Fibroblast of lung (primary cell): ENCODE data around the gene PKNOX2. TPM values are rescaled to one million over a fixed set of nuclear protein-coding genes. Genes with fewer than 3 reads are reported as not detected.

Source experiments
- DNase-seq, 2 donors: peaks; one replicate each; pipeline versions ENCODE4 v3.0.0 to v3.0.0-alpha.2; 2010; ENCODE audit warnings: low read depth in 2 of 2
- H2AFZ ChIP-seq: 2 replicates; pipeline ENCODE4 v1.5.1; 2012; ENCODE audit warnings: low read length, control low read depth, inconsistent platforms
- H3K27ac ChIP-seq: 2 replicates; pipeline ENCODE4 v1.5.1; 2011; ENCODE audit warnings: low read length, control low read depth; ENCODE audit not compliant: insufficient read depth
- H3K27me3 ChIP-seq: 2 replicates; pipeline ENCODE4 v1.5.1; 2011; ENCODE audit warnings: mild to moderate bottlenecking, low read length; ENCODE audit not compliant: control insufficient read depth, insufficient read depth
- H3K36me3 ChIP-seq: 2 replicates; pipeline ENCODE4 v1.5.1; 2011; ENCODE audit warnings: low read length; ENCODE audit not compliant: control insufficient read depth, insufficient read depth
- H3K4me1 ChIP-seq: 2 replicates; pipeline ENCODE4 v1.5.1; 2011; ENCODE audit warnings: low read length; ENCODE audit not compliant: control insufficient read depth, insufficient read depth; ENCODE audit errors: extremely low read depth
- H3K4me2 ChIP-seq: 2 replicates; pipeline ENCODE4 v1.5.1; 2011; ENCODE audit warnings: low read length, control low read depth; ENCODE audit not compliant: insufficient read depth; ENCODE audit errors: extremely low read depth
- H3K4me3 ChIP-seq, 4 experiments: fragments of 200-600 bp in 1 of 4; sonication (generic) in 1 of 4; replicated peaks in 1 of 4; 2 replicates each; pipeline ENCODE4 v1.5.1; 2011 to 2016; ENCODE audit warnings: low read length in 4 of 4, low read depth in 3 of 4, mild to moderate bottlenecking in 3 of 4, control low read depth in 2 of 4, inconsistent platforms in 1 of 4, mixed read lengths in 1 of 4; ENCODE audit not compliant: insufficient read depth in 1 of 4; ENCODE audit errors: control extremely low read depth in 1 of 4
- H3K79me2 ChIP-seq: 2 replicates; pipeline ENCODE4 v1.5.1; 2012; ENCODE audit warnings: mild to moderate bottlenecking, low read length, inconsistent platforms; ENCODE audit not compliant: control insufficient read depth, insufficient read depth
- H3K9ac ChIP-seq: 2 replicates; pipeline ENCODE4 v1.5.1; 2011; ENCODE audit warnings: mild to moderate bottlenecking, low read length, control low read depth; ENCODE audit not compliant: insufficient read depth
- H3K9me3 ChIP-seq: 2 replicates; pipeline ENCODE4 v1.5.1; 2012; ENCODE audit warnings: low read depth, low read length; ENCODE audit not compliant: control insufficient read depth, insufficient read depth
- H4K20me1 ChIP-seq: 2 replicates; pipeline ENCODE4 v1.5.1; 2011; ENCODE audit warnings: low read length; ENCODE audit not compliant: control insufficient read depth, insufficient read depth; ENCODE audit errors: extremely low read depth
- EZH2 ChIP-seq: IDR thresholded peaks from 2 replicates; pipeline ENCODE4 v1.5.1; 2012; ENCODE audit warnings: low read length, control low read depth, mild to moderate bottlenecking; ENCODE audit errors: missing control alignments
- polyA plus RNA-seq, 2 donors: library from polyadenylated mRNA; depleted of rRNA in 1 of 2; stranded (reverse) in 1 of 2; unstranded in 1 of 2; fragments of >200 nt; gene quantifications; 2 replicates each; pipeline ENCODE4 v1.2.1, GENCODE V29; 2011 to 2012; ENCODE audit warnings: missing spikeins in 1 of 2
- total RNA-seq: library from RNA; depleted of rRNA; stranded (reverse); fragments of >200 nt; gene quantifications from 2 replicates; pipeline ENCODE4 v1.2.1, GENCODE V29; 2014
- TF ChIP-seq, protein P1 (sequence below), 2 donors: IDR thresholded peaks in 1 of 2; conservative IDR thresholded peaks in 1 of 2; 1 replicate in 1 of 2; 2 replicates in 1 of 2; pipeline ENCODE4 v1.5.1; 2011 to 2012; ENCODE audit warnings: low read length in 2 of 2, control low read depth in 1 of 2, inconsistent platforms in 1 of 2, low read depth in 1 of 2, mild to moderate bottlenecking in 1 of 2

Gene PKNOX2
- total and polyA plus RNA-seq, 2 donors (not counting 1 experiment from before 2014, with no cell fraction given) = 0.33 to 2.2 TPM

DNA sequence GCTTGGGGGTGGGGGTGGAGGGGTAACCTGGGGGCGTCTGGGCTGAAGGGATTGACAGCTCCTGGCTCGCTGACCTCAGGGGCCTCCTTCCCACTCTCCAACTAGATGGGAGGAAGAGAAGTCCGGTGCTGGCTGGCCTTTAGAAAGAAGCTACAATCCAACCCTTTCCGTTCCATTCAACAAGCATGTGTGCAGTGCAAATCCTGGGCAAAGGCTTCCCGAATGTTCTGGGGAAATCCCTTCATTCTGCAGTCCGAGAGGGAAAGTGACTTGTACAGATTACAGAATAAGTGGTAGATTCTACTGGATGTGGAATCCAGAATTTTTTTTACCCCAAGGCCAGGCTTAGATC, 181.6 kb downstream of the PKNOX2 start:
- Histone ChIP-seq H3K79me2 (no peaks in the 10 kb centered on the region), H3K4me1 (peaks cover 2% of the 10 kb centered on the region), H2AFZ (no peak overlapping the region), H4K20me1 (no peaks in the 10 kb centered on the region), H3K36me3 (no peaks in the 10 kb centered on the region), H3K27me3 (peaks cover 11% of the 10 kb centered on the region), H3K4me2 (no peak overlapping the region), H3K9me3 (no peaks in the 10 kb centered on the region), H3K27ac (no peak overlapping the region), H3K4me3 (no peak overlapping the region), H3K9ac (no peak overlapping the region)
- DNase-seq = no peak
- TF ChIP-seq, protein P1, sequence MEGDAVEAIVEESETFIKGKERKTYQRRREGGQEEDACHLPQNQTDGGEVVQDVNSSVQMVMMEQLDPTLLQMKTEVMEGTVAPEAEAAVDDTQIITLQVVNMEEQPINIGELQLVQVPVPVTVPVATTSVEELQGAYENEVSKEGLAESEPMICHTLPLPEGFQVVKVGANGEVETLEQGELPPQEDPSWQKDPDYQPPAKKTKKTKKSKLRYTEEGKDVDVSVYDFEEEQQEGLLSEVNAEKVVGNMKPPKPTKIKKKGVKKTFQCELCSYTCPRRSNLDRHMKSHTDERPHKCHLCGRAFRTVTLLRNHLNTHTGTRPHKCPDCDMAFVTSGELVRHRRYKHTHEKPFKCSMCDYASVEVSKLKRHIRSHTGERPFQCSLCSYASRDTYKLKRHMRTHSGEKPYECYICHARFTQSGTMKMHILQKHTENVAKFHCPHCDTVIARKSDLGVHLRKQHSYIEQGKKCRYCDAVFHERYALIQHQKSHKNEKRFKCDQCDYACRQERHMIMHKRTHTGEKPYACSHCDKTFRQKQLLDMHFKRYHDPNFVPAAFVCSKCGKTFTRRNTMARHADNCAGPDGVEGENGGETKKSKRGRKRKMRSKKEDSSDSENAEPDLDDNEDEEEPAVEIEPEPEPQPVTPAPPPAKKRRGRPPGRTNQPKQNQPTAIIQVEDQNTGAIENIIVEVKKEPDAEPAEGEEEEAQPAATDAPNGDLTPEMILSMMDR (conservative IDR thresholded peaks at IDR 0.05 in 1 of 2, IDR thresholded peaks at IDR 0.05 in 1 of 2; ENCODE audit: low read depth in 1 of 2, low read length in 2 of 2) = no peak
- TF ChIP-seq EZH2 = no peak

GRCh38 chr11:125346565-125347260, 182.2 kb downstream of the PKNOX2 start:
- Histone ChIP-seq H3K27me3 (peaks cover 11% of the 10 kb centered on the region), H3K9me3 (no peaks in the 10 kb centered on the region), H3K4me1 (peaks cover 2% of the 10 kb centered on the region), H3K4me3 (no peak overlapping the region), H2AFZ (no peak overlapping the region), H3K27ac (no peak overlapping the region), H4K20me1 (no peaks in the 10 kb centered on the region), H3K36me3 (no peaks in the 10 kb centered on the region), H3K9ac (no peak overlapping the region), H3K4me2 (no peak overlapping the region), H3K79me2 (no peaks in the 10 kb centered on the region)
- DNase-seq = no peak
- TF ChIP-seq, protein P1 (conservative IDR thresholded peaks at IDR 0.05 in 1 of 2, IDR thresholded peaks at IDR 0.05 in 1 of 2; ENCODE audit: low read depth in 1 of 2, low read length in 2 of 2) = no peak
- no peak for TF ChIP-seq EZH2

DNA sequence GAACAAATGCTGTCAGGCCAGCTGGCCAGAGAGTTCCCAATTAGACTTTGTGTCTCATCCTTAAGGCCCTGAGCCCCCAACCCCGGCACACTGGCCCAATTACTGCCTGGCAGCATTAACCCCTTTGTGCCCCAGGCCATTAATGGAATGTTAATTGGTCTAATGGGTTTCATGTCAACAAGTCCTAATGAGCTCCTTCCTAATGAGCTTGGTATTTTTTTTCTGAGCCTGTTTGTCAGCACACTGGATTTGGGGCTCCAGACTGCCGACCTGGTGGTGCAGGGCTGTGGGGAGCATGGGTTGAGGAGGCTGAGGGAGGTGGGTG, 182.7 kb downstream of the PKNOX2 start:
- Histone ChIP-seq H3K4me1 (peaks cover 2% of the 10 kb centered on the region), H3K36me3 (no peaks in the 10 kb centered on the region), H3K4me3 (no peak overlapping the region), H3K9ac (no peak overlapping the region), H3K27me3 (peaks cover 11% of the 10 kb centered on the region), H3K27ac (no peak overlapping the region), H2AFZ (no peak overlapping the region), H3K9me3 (no peaks in the 10 kb centered on the region), H3K79me2 (no peaks in the 10 kb centered on the region), H4K20me1 (no peaks in the 10 kb centered on the region), H3K4me2 (no peak overlapping the region)
- no peak for TF ChIP-seq EZH2
- TF ChIP-seq, protein P1 (conservative IDR thresholded peaks at IDR 0.05 in 1 of 2, IDR thresholded peaks at IDR 0.05 in 1 of 2; ENCODE audit: low read depth in 1 of 2, low read length in 2 of 2) = no peak
- DNase-seq = no peak
